ENCODE measurements around the gene PTK7.
A peak's percentile ranks its signal among the peaks of the same experiment; 100 is the strongest.
"Not testable (repeated sequence)": the region's sequence is repeated elsewhere in the genome, so short reads cannot be mapped to it uniquely, and the experiment has no call there.

The PTK7 gene

GRCh38 chr6:43054206-43054943, 21.7 kb upstream of the PTK7 start:
- DNase-seq (ENCODE audit: extremely low read depth in 1 of 2, low read depth in 1 of 2), result no peak

DNA sequence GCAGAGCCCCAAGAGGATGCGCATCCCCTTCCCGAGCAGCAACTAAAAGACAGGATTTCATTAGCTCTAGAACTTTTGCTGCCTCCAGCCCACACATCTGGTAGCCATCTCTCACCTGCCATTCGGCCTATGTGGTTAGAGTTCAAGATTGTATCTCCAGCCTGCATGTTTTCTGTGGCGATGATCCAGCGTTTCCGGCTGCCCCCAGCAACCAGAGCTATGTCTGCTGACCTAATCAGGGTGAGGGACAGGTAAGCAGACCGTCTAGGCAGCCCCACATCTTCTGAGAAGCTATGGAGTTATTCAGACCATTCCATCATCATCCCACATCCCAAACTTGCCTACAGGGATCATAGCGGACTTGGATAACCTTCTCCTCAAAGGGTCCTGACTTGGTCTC, 20.1 kb upstream of the PTK7 start:
- DNase-seq (ENCODE audit: extremely low read depth in 1 of 2, low read depth in 1 of 2), result no peak

DNA sequence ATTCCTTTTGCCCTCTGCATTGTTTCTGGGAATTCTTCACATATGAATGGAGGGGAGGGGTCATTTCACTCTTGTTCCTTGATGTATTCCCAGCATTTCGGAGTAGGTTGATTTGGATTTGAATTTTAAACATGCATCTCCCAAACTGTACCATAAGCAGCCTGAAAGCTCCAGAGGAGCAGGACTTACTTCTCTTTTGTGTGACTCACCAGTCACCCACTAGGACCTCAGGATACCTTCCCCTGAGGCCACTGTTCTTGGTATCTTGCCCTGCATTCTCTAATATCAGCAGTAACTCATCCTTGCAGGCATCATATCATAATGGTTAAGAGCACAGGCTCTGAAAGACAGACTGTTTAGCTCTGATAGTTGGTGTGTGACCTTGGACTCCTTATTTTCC, 17.6 kb upstream of the PTK7 start:
- DNase-seq (ENCODE audit: extremely low read depth in 1 of 2, low read depth in 1 of 2), result no peak

DNA sequence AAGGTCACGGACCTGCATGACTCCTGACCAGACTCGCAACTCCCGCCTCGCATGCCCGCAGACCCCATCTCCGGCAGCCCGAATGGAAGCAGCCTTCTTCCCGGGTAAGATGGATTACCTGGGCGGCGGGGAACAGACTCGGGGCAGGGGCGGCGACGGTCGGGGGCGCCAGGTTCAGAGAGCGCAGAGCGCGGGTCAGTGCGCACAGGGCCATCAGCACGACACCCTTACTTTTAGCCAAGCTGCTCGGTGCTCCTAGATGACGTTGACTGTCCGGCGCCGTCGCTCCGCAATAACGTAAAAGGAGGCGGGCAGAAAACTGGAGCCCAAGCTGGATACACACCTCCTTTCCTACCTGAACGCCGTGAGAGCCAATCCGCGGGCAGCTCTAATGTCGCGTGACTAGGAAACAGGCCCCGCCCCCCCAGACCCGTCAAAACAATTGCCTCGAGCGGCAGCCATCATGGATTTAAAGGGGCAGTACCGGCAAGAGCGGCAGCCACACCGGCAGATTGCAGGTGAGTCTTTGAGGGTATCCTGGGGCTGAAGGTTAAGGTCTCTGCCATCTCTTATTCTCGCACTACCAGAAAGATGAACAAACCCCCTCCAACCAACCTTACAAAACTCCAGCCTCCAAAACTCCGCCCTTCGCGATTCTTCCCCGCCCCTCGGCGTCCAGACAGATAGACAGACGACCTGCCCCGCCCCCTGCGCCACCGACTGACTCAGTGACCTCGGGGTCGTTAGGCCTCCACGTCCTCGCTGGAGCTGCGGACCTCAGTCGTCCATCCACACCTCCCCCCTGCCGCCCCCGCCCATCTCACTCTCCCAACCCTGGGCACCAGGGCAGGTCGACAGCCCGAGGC, 16.7 kb upstream of the PTK7 start, which contains the start of the genes KLC4 and MRPL2:
KLC4 (plus strand) TSS at position 464 of the 866 bp plus-strand sequence. CDS start 1,705 bp downstream, outside the sequence.
MRPL2 (minus strand) TSS at position 267 of the 866 bp plus-strand sequence; CDS start at position 214, 53 bp downstream.
- DNase-seq (ENCODE audit: extremely low read depth in 1 of 2, low read depth in 1 of 2), result peak; percentile 94 to 95

GRCh38 chr6:43060034-43060754, 15.9 kb upstream of the PTK7 start:
- no peak for DNase-seq (ENCODE audit: extremely low read depth in 1 of 2, low read depth in 1 of 2)

- no peak for DNase-seq (ENCODE audit: extremely low read depth in 1 of 2, low read depth in 1 of 2)
Measured at GRCh38 chr6:43060755-43061633, 15.1 kb upstream of the PTK7 start.

GRCh38 chr6:43061861-43062260, 14.3 kb upstream of the PTK7 start:
- DNase-seq (ENCODE audit: extremely low read depth in 1 of 2, low read depth in 1 of 2), result no peak

DNA sequence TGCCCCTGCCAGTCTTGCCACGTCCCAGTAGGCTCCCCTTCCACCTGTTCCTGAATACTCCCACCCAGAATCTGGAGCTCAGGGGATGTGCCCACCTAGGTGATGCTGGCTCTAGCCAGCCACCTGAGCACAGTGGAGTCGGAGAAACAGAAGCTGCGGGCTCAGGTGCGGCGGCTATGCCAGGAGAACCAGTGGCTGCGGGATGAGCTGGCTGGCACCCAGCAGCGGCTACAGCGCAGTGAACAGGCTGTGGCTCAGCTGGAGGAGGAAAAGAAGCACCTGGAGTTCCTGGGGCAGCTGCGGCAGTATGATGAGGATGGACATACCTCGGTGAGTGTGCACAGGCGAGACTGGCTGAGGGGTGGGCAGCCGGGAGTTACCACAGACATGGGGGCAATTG, 13.3 kb upstream of the PTK7 start:
- DNase-seq (ENCODE audit: extremely low read depth in 1 of 2, low read depth in 1 of 2), result no peak

GRCh38 chr6:43070028-43070632, 6.0 kb upstream of the PTK7 start:
- DNase-seq (ENCODE audit: extremely low read depth in 1 of 2, low read depth in 1 of 2), result no peak

GRCh38 chr6:43074847-43075669, 1.1 kb upstream of the PTK7 start:
- no peak for DNase-seq (ENCODE audit: extremely low read depth in 1 of 2, low read depth in 1 of 2)

GRCh38 chr6:43076464-43077332, 584 bp downstream of the PTK7 start:
- no peak for DNase-seq (ENCODE audit: extremely low read depth in 1 of 2, low read depth in 1 of 2)

GRCh38 chr6:43077333-43077809, 1.3 kb downstream of the PTK7 start:
- DNase-seq (ENCODE audit: extremely low read depth in 1 of 2, low read depth in 1 of 2), result no peak

DNA sequence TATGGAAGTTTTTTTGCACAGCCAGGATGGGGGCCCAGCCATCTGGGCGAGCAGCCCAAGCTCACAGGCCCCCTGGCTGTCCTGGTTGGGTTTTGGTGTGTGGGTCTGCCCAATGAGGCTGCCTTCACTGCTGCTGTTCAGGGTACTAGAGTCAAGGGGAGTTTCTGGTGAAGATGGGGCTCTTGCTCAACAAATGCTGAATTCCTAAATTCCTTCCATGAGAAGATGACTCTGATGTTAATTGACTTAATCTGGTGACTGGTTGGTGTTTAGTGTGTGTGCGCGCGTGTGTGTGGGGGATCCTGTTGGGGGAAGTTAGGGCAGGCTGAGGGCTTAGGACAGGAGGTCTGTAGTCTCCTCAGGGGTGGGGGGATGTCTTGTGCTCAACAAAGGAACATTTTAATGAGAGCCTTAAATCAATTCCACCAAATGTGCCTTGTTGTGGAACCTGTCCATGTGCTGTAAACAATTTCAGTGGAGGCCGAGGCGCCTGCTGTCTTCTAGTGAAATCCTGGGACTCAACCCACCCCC, 1.9 kb downstream of the PTK7 start:
- DNase-seq (ENCODE audit: extremely low read depth in 1 of 2, low read depth in 1 of 2), result no peak

DNA sequence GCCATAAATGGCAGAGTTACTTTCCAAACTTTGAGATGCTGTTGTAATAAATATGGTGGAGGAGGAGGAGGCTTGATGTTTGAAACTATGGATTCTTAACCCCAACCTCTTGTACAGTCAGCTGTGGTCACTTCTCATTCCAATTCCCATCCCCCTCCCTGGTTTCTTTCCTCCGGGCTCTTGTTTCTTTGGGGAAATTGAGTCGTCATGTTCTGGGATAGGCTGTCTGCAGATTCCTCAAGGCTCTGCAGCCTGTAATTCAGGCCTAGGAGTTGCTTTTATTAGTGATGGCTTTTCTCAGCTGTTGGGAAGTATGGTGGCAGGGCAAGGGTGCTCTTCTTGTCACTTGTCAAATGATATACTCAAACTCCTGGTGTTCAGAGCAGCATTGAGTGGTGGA, 2.6 kb downstream of the PTK7 start:
- no peak for DNase-seq (ENCODE audit: extremely low read depth in 1 of 2, low read depth in 1 of 2)

DNA sequence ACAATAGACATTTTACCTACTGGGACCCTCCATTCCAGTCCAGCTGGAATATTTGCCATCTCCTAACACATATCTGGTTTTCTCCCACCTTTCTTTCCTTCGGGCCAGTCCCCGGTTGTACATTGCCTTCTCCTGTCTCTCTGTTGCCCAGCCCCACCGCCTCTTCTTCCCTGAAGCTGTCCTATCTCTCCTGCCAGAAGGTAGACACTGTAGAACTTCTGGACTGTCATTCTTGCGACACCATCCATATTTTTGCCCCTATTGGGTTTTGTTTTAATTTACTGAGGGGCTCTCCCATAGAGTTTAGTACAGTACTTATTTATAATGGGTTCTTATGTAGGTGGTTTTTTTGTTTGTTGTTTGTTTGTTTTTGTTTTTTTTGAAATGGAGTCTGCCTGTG, 4.9 kb downstream of the PTK7 start:
- no peak for DNase-seq (ENCODE audit: extremely low read depth in 1 of 2, low read depth in 1 of 2)

- DNase-seq (ENCODE audit: extremely low read depth in 1 of 2, low read depth in 1 of 2), result not testable (repeated sequence)
Measured at GRCh38 chr6:43081922-43082321, 5.8 kb downstream of the PTK7 start.

DNA sequence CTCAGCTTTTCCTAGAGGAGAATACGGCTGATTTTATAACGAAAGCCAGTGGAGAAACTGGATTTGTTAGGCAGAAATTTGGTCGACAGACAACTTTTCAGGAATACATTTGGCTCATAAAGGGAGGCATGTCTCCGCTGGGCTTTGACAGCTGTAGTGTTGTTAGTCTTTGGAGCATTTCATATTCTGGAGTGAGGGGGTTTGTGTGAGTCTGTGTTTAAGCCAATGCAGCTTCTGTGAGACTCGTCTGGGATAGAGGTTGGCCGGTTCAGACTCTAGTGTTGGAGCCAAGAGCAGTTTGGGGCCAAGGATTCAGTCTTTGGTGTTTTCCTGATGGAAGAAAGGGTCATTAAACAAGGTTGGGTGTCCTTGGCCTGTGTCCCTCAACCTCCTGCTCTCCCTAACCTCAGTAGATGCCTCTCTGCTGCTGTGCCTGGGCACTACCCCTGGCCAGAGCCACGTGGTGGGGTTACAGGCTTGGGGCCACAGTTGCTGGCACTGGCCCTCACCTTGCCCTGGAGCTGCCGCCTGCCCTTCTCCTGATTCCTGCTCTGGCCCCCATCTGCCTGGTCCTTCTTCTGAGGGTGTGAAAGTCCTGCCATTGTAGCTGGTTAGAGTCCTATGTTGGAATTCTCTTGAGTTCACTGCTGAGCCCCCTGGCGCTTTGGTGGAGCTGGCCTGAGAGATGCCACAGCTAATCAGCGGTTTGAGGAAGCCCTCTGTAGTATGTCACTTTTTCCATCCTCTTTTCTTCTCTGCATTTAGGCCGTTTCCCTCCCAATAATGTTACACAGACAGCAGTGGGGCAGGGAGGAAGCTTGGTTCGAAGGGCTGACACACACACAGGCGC, 6.9 kb downstream of the PTK7 start:
- no peak for DNase-seq (ENCODE audit: extremely low read depth in 1 of 2, low read depth in 1 of 2)
